CD14-positive monocyte (primary cell): Measurements from ENCODE around the gene STKLD1. TPM values are rescaled to one million over a fixed set of nuclear protein-coding genes. Genes with fewer than 3 reads are reported as not detected.
"Not testable (repeated sequence)": the region's sequence is repeated elsewhere in the genome, so short reads cannot be mapped to it uniquely, and the experiment has no call there.

Source experiments
- DNase-seq, 3 donors: peaks; one replicate each; pipeline ENCODE4 v3.0.0-alpha.2; 2011 to 2022
- H2AFZ ChIP-seq: 2 replicates; pipeline ENCODE4 v1.6.0; 2012; ENCODE audit warnings: mild to moderate bottlenecking, low read depth, low read length, inconsistent platforms; ENCODE audit not compliant: insufficient read depth, poor library complexity, severe bottlenecking
- H3K27ac ChIP-seq, 2 donors: 1 replicate in 1 of 2; 2 replicates in 1 of 2; pipeline ENCODE4 v1.5.1; 2012 to 2013; ENCODE audit warnings: low read length in 2 of 2, control low read depth in 1 of 2, inconsistent platforms in 1 of 2, low read depth in 1 of 2, mild to moderate bottlenecking in 1 of 2
- H3K27me3 ChIP-seq, 2 donors: one replicate each; pipeline versions ENCODE4 v1.6.0 to v1.6.1; 2011 to 2013; ENCODE audit warnings: low read length in 2 of 2; ENCODE audit not compliant: control insufficient read depth in 2 of 2, insufficient read depth in 2 of 2
- H3K36me3 ChIP-seq, 2 donors: replicated peaks in 1 of 2; 1 replicate in 1 of 2; 2 replicates in 1 of 2; pipeline versions ENCODE4 v1.5.1 to v1.6.1; 2012 to 2013; ENCODE audit warnings: low read length in 2 of 2, control low read depth in 1 of 2, inconsistent platforms in 1 of 2, mild to moderate bottlenecking in 1 of 2; ENCODE audit not compliant: insufficient read depth in 2 of 2, control insufficient read depth in 1 of 2
- H3K4me1 ChIP-seq, 2 donors: 1 replicate in 1 of 2; 2 replicates in 1 of 2; pipeline versions ENCODE4 v1.5.1 to v1.6.1; 2012 to 2013; ENCODE audit warnings: low read length in 2 of 2, control low read depth in 1 of 2, inconsistent platforms in 1 of 2, mild to moderate bottlenecking in 1 of 2, moderate library complexity in 1 of 2; ENCODE audit not compliant: insufficient read depth in 2 of 2, control insufficient read depth in 1 of 2
- H3K4me2 ChIP-seq: replicated peaks from 2 replicates; pipeline ENCODE3; 2012; ENCODE audit warnings: low read length, moderate library complexity, mild to moderate bottlenecking; ENCODE audit not compliant: poor library complexity, severe bottlenecking; ENCODE audit errors: extremely low read depth
- H3K4me3 ChIP-seq, 3 experiments: fragments of 200-600 bp in 1 of 3; sonication (generic) in 1 of 3; replicated peaks in 1 of 3; 1 replicate in 2 of 3; 2 replicates in 1 of 3; pipeline ENCODE4 v1.5.1; 2011 to 2013; ENCODE audit warnings: low read length in 3 of 3, mild to moderate bottlenecking in 3 of 3, control low read depth in 2 of 3, low read depth in 2 of 3, inconsistent platforms in 1 of 3, moderate library complexity in 1 of 3
- H3K79me2 ChIP-seq: 2 replicates; pipeline ENCODE4 v1.6.0; 2012; ENCODE audit warnings: mild to moderate bottlenecking, control low read depth, inconsistent platforms, low read length, moderate library complexity; ENCODE audit not compliant: insufficient read depth
- H3K9ac ChIP-seq: 2 replicates; pipeline ENCODE4 v1.6.0; 2017; ENCODE audit warnings: low read length, mild to moderate bottlenecking; ENCODE audit not compliant: insufficient read depth, poor library complexity, severe bottlenecking
- H3K9me3 ChIP-seq, 2 donors: replicated peaks in 1 of 2; 1 replicate in 1 of 2; 2 replicates in 1 of 2; pipeline versions ENCODE4 v1.5.1 to v1.6.1; 2012 to 2013; ENCODE audit warnings: low read length in 2 of 2, control low read depth in 1 of 2; ENCODE audit not compliant: control insufficient read depth in 1 of 2, insufficient read depth in 1 of 2
- H4K20me1 ChIP-seq: 2 replicates; pipeline ENCODE4 v1.6.0; 2012; ENCODE audit warnings: mild to moderate bottlenecking, low read length, control low read depth, moderate library complexity; ENCODE audit not compliant: insufficient read depth
- H3K27ac Mint-ChIP-seq, 7 donors: one replicate each; pipeline ENCODE4 v1.8.0; 2020; ENCODE audit warnings: mild to moderate bottlenecking in 7 of 7, mixed read lengths in 7 of 7, moderate library complexity in 6 of 7, inconsistent platforms in 2 of 7
- H3K27me3 Mint-ChIP-seq, 3 donors: one replicate each; pipeline ENCODE4 v1.8.0; 2021 to 2022; ENCODE audit warnings: low read depth in 3 of 3, mild to moderate bottlenecking in 3 of 3, mixed read lengths in 3 of 3, moderate library complexity in 3 of 3, inconsistent platforms in 1 of 3
- H3K36me3 Mint-ChIP-seq, 2 donors: one replicate each; pipeline ENCODE4 v1.8.0; 2020; ENCODE audit warnings: mixed read lengths in 2 of 2, inconsistent platforms in 1 of 2, mild to moderate bottlenecking in 1 of 2
- H3K4me1 Mint-ChIP-seq: one replicate; pipeline ENCODE4 v1.8.0; 2020; ENCODE audit warnings: mild to moderate bottlenecking, mixed read lengths
- H3K4me3 Mint-ChIP-seq, 2 donors: one replicate each; pipeline ENCODE4 v1.8.0; 2020; ENCODE audit warnings: mild to moderate bottlenecking in 2 of 2, mixed read lengths in 2 of 2, moderate library complexity in 1 of 2
- H3K9me3 Mint-ChIP-seq, 7 donors: one replicate each; pipeline ENCODE4 v1.8.0; 2020 to 2022; ENCODE audit warnings: mixed read lengths in 7 of 7, mild to moderate bottlenecking in 6 of 7, moderate library complexity in 6 of 7, inconsistent platforms in 2 of 7
- WGBS: methylation state at CpG from one replicate; pipeline ENCODE4 v1.1.5; 2013; ENCODE audit warnings: missing lambda C conversion rate; ENCODE audit not compliant: insufficient coverage; 5-methylcytosine and 5-hydroxymethylcytosine counted together
- intact Hi-C, 2 donors: fragments of 100-400 bp; cut with micrococcal nuclease; formaldehyde crosslinking; loops; one replicate each; pipeline versions ENCODE4 v1.15.0 to v1.15.1; 2023
- polyA plus RNA-seq, 3 donors: library from polyadenylated mRNA; depleted of rRNA in 1 of 3; unstranded in 2 of 3; stranded (reverse) in 1 of 3; fragments of 300-500 nt in 2 of 3; fragments of >200 nt in 1 of 3; fragmentation: Illumina TruSeq in 2 of 3; gene quantifications; 1 replicate in 2 of 3; 2 replicates in 1 of 3; pipeline ENCODE4 v1.2.3, GENCODE V29; 2012 to 2021
- TF ChIP-seq, protein P1 (sequence below): fragments of 200-600 bp; IDR thresholded peaks from one replicate; pipeline ENCODE4 v1.8.0; 2022; ENCODE audit warnings: antibody characterized with exemption, mild to moderate bottlenecking

The STKLD1 gene
- polyA plus RNA-seq, 3 donors, result 0.27 TPM; not detected in 2

DNA sequence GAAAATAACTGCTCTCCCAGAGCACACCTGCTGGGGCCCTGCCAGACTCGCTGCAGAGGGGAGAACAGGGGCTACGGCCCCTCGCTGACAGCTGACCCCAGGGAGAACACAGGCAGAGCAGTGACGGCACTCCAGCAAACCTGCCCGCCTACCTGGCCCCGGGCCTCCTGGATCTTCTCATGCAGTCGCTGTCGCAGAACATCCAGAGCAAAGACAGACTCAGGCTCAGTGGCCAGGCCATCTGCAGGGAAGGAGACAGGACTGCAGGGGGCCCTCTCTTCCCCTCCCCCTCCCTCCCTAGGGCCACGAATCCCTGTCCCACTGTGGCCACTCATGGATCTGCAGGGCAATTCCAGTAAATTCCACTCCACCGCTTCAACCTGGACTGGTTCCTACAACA, 42.6 kb upstream of the STKLD1 start:
- WGBS, result 98% methylated on average over 9 of the region's 10 CpGs
- Histone ChIP-seq H3K27me3 (no peaks in the 10 kb centered on the region), H3K9ac (no peak overlapping the region)

DNA sequence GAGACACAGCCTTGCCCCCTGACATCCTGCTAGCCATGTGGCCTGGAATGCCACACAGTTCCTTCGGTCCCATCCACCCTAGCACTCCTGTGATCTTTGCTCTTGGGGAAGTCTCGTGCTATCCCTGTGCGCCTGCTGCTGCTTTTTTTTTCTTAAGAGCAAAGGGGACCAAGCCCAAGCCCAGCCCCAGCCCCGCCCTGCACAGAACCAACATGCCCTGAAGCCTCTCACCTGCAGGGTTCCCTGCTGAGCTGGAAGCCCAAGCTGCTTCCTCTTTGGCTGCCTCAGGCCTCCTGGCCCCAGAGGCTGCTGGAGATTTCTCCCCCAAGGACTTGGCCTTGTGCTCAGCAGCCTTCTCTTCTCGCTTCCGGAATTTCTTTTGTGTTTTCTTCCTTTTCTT, 42.0 kb upstream of the STKLD1 start:
- peak overlapping the region in 2 of 7 donors; percentile 57 to 88 for H3K27ac Mint-ChIP-seq
- Histone ChIP-seq H3K36me3 (peaks cover 37 to 51% of the 10 kb centered on the region in 2 donors), H3K27ac (no peak overlapping the region), H2AFZ (no peak overlapping the region), H3K4me3 (no peak overlapping the region), H3K27me3 (no peaks in the 10 kb centered on the region), H3K9ac (no peak overlapping the region), H3K9me3 (no peaks in the 10 kb centered on the region), H3K4me1 (peaks cover 26 to 44% of the 10 kb centered on the region in 2 donors), H3K79me2 (peaks cover 25% of the 10 kb centered on the region), H3K4me2 (no peak overlapping the region), H4K20me1 (peaks cover 40% of the 10 kb centered on the region)
- TF ChIP-seq, protein P1, sequence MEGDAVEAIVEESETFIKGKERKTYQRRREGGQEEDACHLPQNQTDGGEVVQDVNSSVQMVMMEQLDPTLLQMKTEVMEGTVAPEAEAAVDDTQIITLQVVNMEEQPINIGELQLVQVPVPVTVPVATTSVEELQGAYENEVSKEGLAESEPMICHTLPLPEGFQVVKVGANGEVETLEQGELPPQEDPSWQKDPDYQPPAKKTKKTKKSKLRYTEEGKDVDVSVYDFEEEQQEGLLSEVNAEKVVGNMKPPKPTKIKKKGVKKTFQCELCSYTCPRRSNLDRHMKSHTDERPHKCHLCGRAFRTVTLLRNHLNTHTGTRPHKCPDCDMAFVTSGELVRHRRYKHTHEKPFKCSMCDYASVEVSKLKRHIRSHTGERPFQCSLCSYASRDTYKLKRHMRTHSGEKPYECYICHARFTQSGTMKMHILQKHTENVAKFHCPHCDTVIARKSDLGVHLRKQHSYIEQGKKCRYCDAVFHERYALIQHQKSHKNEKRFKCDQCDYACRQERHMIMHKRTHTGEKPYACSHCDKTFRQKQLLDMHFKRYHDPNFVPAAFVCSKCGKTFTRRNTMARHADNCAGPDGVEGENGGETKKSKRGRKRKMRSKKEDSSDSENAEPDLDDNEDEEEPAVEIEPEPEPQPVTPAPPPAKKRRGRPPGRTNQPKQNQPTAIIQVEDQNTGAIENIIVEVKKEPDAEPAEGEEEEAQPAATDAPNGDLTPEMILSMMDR, result no peak
- peaks cover 39% of the 10 kb centered on the region for H3K4me1 Mint-ChIP-seq
- H3K36me3 Mint-ChIP-seq, result peaks cover 51 to 72% of the 10 kb centered on the region in 2 donors
- WGBS, result 93% methylated on average over 5 of the region's 6 CpGs
- intact Hi-C loops, result loop anchor here in 1 of 2 donors (10.0 kb wide), 2 partner anchors 149 to 389 kb away; partner anchors contain the start of gene TSC1
- no peaks in the 10 kb centered on the region for H3K27me3 Mint-ChIP-seq
- no peaks in the 10 kb centered on the region for H3K9me3 Mint-ChIP-seq
- H3K4me3 Mint-ChIP-seq, result no peak overlapping the region
- no peak for DNase-seq

More for the DNA sequence above, 42.6 kb upstream of the STKLD1 start:
- no peak for DNase-seq
- intact Hi-C loops, result loop anchor here in 1 of 2 donors (10.0 kb wide), 2 partner anchors 149 to 389 kb away; partner anchors contain the start of gene TSC1
- Mint-ChIP-seq H3K27me3 (no peaks in the 10 kb centered on the region), H3K9me3 (no peaks in the 10 kb centered on the region), H3K27ac (no peak overlapping the region), H3K4me1 (peaks cover 33% of the 10 kb centered on the region), H3K4me3 (no peak overlapping the region), H3K36me3 (peaks cover 45 to 70% of the 10 kb centered on the region in 2 donors)
- Histone ChIP-seq H3K9me3 (no peaks in the 10 kb centered on the region), H4K20me1 (peaks cover 42% of the 10 kb centered on the region), H3K4me2 (no peak overlapping the region), H2AFZ (no peak overlapping the region), H3K36me3 (peaks cover 37 to 51% of the 10 kb centered on the region in 2 donors), H3K4me1 (peaks cover 20 to 38% of the 10 kb centered on the region in 2 donors), H3K79me2 (peaks cover 25% of the 10 kb centered on the region), H3K4me3 (no peak overlapping the region), H3K27ac (no peak overlapping the region)
- TF ChIP-seq, protein P1, result no peak

DNA sequence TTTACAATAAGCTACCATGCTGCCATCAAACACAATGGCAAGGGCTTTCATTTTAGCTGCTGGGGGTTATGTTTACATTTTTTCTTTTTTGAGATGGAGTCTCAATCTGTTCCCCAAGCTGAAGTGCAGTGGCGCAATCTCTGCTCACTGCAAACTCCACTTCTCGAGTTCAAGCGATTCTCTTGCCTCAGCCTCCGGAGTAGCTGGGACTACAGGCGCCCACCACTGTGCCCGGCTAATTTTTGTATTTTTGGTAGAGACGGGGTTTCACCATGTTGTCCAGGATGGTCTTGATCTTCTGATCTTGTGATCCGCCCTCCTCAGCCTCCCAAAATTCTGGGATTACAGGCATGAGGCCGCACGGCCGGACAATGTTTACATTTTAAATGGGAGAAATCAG, 41.3 kb upstream of the STKLD1 start:
- H3K4me2 ChIP-seq, result peak overlapping the region; percentile 93
- H3K27ac ChIP-seq, DNase-seq, H3K27me3 ChIP-seq, H3K9me3 ChIP-seq, H3K9me3 Mint-ChIP-seq, H3K27me3 Mint-ChIP-seq, H2AFZ ChIP-seq: not testable (repeated sequence)
- H3K36me3 Mint-ChIP-seq, result peaks cover 56 to 79% of the 10 kb centered on the region in 2 donors
- peaks cover 33 to 51% of the 10 kb centered on the region in 2 donors for H3K4me1 ChIP-seq
- no CpG with 5 or more reads among the region's 11 CpGs for WGBS
- peaks cover 46% of the 10 kb centered on the region for H3K4me1 Mint-ChIP-seq
- intact Hi-C loops, result loop anchor here (5.0 to 10.0 kb wide), 4 partner anchors 82 to 692 kb away; partner anchors contain the start of genes BRD3OS (in 1 of the 2), REXO4 (in 1 of the 2) and TSC1 (in 1 of the 2)
- peak overlapping the region; percentile 95 to 98 for H3K4me3 Mint-ChIP-seq
- H3K9ac ChIP-seq, result peak overlapping the region; percentile 73
- H3K27ac Mint-ChIP-seq, result peak overlapping the region in 3 of 7 donors; percentile 33 to 95 (median 57)
- H3K36me3 ChIP-seq, result peaks cover 37 to 49% of the 10 kb centered on the region in 2 donors
- H3K4me3 ChIP-seq, result peak overlapping the region in 1 of 3 experiments; percentile 92
- H3K79me2 ChIP-seq, result peaks cover 25% of the 10 kb centered on the region
- H4K20me1 ChIP-seq, result peaks cover 37% of the 10 kb centered on the region
